Measurements from ENCODE around the gene SCLT1. TPM values are rescaled to one million over a fixed set of nuclear protein-coding genes. Genes with fewer than 3 reads are reported as not detected.

The SCLT1 gene
- polyA plus RNA-seq, 1 donor from 2014 or later: 12.8 TPM

GRCh38 chr4:129113919-129114318 is 20.6 kb upstream of the SCLT1 start:
- no peaks in the 10 kb centered on the region for H3K27me3 ChIP-seq (ENCODE audit: insufficient read depth, low read depth, low read length)
- no peak overlapping the region for H3K9ac ChIP-seq (ENCODE audit: low read length)
- H4K20me1 ChIP-seq (ENCODE audit: insufficient read depth): no peaks in the 10 kb centered on the region
- peaks cover 4% of the 10 kb centered on the region for H3F3A ChIP-seq (ENCODE audit: insufficient read depth, low read length, poor library complexity, severe bottlenecking)
- no peak overlapping the region for H3K4me2 ChIP-seq (ENCODE audit: low read length)
- H2AFZ ChIP-seq (ENCODE audit: low read depth, low read length): no peak overlapping the region
- no peaks in the 10 kb centered on the region for H3K9me3 ChIP-seq (ENCODE audit: low read length)
- TF ChIP-seq RAD21 (conservative IDR thresholded peaks at IDR 0.05) (no peak), MXI1 (conservative IDR thresholded peaks at IDR 0.05; ENCODE audit: poor library complexity, severe bottlenecking) (no peak), EZH2 (IDR thresholded peaks at IDR 0.05; ENCODE audit: borderline replicate concordance, insufficient read depth, low read length, poor library complexity, severe bottlenecking) (no peak), REST (IDR thresholded peaks at IDR 0.05; ENCODE audit: borderline replicate concordance) (no peak), EP300 (conservative IDR thresholded peaks at IDR 0.05; ENCODE audit: poor library complexity, severe bottlenecking) (no peak)
- no peak overlapping the region for H3K4me3 ChIP-seq (ENCODE audit: low read length)
- no peaks in the 10 kb centered on the region for H3K9me2 ChIP-seq (ENCODE audit: insufficient read depth, low read length)
- no peaks in the 10 kb centered on the region for H3K79me2 ChIP-seq (replicated peaks; ENCODE audit: insufficient read depth, low read length)
- H3K27ac ChIP-seq (ENCODE audit: low read length): no peak overlapping the region
- no peaks in the 10 kb centered on the region for H3K36me3 ChIP-seq (ENCODE audit: insufficient read depth, low read length)

GRCh38 chr4:129113434-129113833 is 20.1 kb upstream of the SCLT1 start:
- H3F3A ChIP-seq (ENCODE audit: insufficient read depth, low read length, poor library complexity, severe bottlenecking): peaks cover 4% of the 10 kb centered on the region
- H3K4me3 ChIP-seq (ENCODE audit: low read length): no peak overlapping the region
- H2AFZ ChIP-seq (ENCODE audit: low read depth, low read length): no peak overlapping the region
- H3K9ac ChIP-seq (ENCODE audit: low read length): no peak overlapping the region
- no peak overlapping the region for H3K4me2 ChIP-seq (ENCODE audit: low read length)
- TF ChIP-seq POLR2AphosphoS5 (IDR thresholded peaks at IDR 0.05) (no peak), REST (IDR thresholded peaks at IDR 0.05; ENCODE audit: borderline replicate concordance) (no peak), RAD21 (conservative IDR thresholded peaks at IDR 0.05) (no peak), TAF1 (IDR thresholded peaks at IDR 0.05; ENCODE audit: low read depth) (no peak), SMC3 (conservative IDR thresholded peaks at IDR 0.05; ENCODE audit: poor library complexity) (no peak), CTCF (IDR thresholded peaks at IDR 0.05; ENCODE audit: poor library complexity, severe bottlenecking) (no peak), EP300 (conservative IDR thresholded peaks at IDR 0.05; ENCODE audit: poor library complexity, severe bottlenecking) (no peak), EZH2 (IDR thresholded peaks at IDR 0.05; ENCODE audit: borderline replicate concordance, insufficient read depth, low read length, poor library complexity, severe bottlenecking) (no peak), MXI1 (conservative IDR thresholded peaks at IDR 0.05; ENCODE audit: poor library complexity, severe bottlenecking) (no peak)
- no peak overlapping the region for H3K27ac ChIP-seq (ENCODE audit: low read length)
- no peaks in the 10 kb centered on the region for H3K36me3 ChIP-seq (ENCODE audit: insufficient read depth, low read length)
- no peaks in the 10 kb centered on the region for H3K79me2 ChIP-seq (replicated peaks; ENCODE audit: insufficient read depth, low read length)
- H4K20me1 ChIP-seq (ENCODE audit: insufficient read depth): no peaks in the 10 kb centered on the region
- no peaks in the 10 kb centered on the region for H3K9me3 ChIP-seq (ENCODE audit: low read length)
- H3K27me3 ChIP-seq (ENCODE audit: insufficient read depth, low read depth, low read length): no peaks in the 10 kb centered on the region
- H3K9me2 ChIP-seq (ENCODE audit: insufficient read depth, low read length): no peaks in the 10 kb centered on the region

All from neural cell (in vitro differentiated cells).